HEK293 (cell line): ENCODE measurements around the gene C3.

Experiments
- KLF1 ChIP-seq: fragments of 450-650 bp; formaldehyde crosslinking; IDR thresholded peaks from 2 replicates; pipeline ENCODE4 v1.5.1; 2016; ENCODE audit warnings: missing biosample characterization, missing genetic modification characterization
- ZNF184 ChIP-seq: fragments of 450-650 bp; IDR thresholded peaks from 2 replicates; pipeline ENCODE4 v1.5.1; 2018; ENCODE audit warnings: missing biosample characterization, mild to moderate bottlenecking, missing genetic modification characterization
- ZNF324 ChIP-seq: fragments of 450-650 bp; formaldehyde crosslinking; IDR thresholded peaks from 2 replicates; pipeline ENCODE4 v1.5.1; 2016; ENCODE audit warnings: missing biosample characterization, missing genetic modification characterization
- ZNF423 ChIP-seq: fragments of 450-650 bp; formaldehyde crosslinking; IDR thresholded peaks from 2 replicates; pipeline ENCODE4 v1.5.1; 2016; ENCODE audit warnings: missing biosample characterization, missing genetic modification characterization
- TF ChIP-seq, protein P1 (sequence below): fragments of 450-650 bp; formaldehyde crosslinking; IDR thresholded peaks from 2 replicates; pipeline ENCODE4 v1.5.1; 2016; ENCODE audit warnings: missing biosample characterization, missing genetic modification characterization
- TF ChIP-seq, protein P2 (sequence below): fragments of 450-650 bp; formaldehyde crosslinking; IDR thresholded peaks from 2 replicates; pipeline ENCODE4 v1.5.1; 2016; ENCODE audit warnings: missing biosample characterization, missing genetic modification characterization
- TF ChIP-seq, protein P3 (sequence below): fragments of 450-650 bp; formaldehyde crosslinking; IDR thresholded peaks from 2 replicates; pipeline ENCODE4 v1.5.1; 2016; ENCODE audit warnings: missing biosample characterization, missing genetic modification characterization
- TF ChIP-seq, protein P4 (sequence below): fragments of 450-650 bp; formaldehyde crosslinking; IDR thresholded peaks from 2 replicates; pipeline ENCODE4 v1.5.1; 2016; ENCODE audit warnings: missing biosample characterization, missing genetic modification characterization

DNA sequence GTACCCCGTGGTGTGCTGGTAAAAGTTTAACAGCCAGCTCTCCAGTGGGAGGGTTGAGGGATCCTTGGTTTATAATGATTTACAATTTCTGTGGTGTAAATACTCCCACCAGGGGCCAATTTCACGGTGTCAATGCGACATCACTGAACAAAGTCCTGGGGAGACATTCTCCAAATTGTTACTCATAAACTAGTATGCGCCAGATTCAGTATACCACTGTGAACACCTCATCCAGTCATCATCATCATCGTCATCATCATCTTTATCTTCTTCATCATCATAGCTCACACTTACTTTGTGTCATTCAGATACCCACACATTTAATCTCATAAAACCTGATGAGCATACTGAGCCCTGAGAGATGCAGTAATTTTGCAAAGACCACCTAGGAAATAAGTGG is 33.3 kb downstream of the C3 start:
- TF ChIP-seq ZNF324 (no peak), ZNF184 (tag by site-specific recombination) (no peak), ZNF423 (no peak), KLF1 (tag by site-specific recombination) (no peak)
- TF ChIP-seq, protein P1, sequence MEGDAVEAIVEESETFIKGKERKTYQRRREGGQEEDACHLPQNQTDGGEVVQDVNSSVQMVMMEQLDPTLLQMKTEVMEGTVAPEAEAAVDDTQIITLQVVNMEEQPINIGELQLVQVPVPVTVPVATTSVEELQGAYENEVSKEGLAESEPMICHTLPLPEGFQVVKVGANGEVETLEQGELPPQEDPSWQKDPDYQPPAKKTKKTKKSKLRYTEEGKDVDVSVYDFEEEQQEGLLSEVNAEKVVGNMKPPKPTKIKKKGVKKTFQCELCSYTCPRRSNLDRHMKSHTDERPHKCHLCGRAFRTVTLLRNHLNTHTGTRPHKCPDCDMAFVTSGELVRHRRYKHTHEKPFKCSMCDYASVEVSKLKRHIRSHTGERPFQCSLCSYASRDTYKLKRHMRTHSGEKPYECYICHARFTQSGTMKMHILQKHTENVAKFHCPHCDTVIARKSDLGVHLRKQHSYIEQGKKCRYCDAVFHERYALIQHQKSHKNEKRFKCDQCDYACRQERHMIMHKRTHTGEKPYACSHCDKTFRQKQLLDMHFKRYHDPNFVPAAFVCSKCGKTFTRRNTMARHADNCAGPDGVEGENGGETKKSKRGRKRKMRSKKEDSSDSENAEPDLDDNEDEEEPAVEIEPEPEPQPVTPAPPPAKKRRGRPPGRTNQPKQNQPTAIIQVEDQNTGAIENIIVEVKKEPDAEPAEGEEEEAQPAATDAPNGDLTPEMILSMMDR (tag by site-specific recombination): no peak
- TF ChIP-seq, protein P2, sequence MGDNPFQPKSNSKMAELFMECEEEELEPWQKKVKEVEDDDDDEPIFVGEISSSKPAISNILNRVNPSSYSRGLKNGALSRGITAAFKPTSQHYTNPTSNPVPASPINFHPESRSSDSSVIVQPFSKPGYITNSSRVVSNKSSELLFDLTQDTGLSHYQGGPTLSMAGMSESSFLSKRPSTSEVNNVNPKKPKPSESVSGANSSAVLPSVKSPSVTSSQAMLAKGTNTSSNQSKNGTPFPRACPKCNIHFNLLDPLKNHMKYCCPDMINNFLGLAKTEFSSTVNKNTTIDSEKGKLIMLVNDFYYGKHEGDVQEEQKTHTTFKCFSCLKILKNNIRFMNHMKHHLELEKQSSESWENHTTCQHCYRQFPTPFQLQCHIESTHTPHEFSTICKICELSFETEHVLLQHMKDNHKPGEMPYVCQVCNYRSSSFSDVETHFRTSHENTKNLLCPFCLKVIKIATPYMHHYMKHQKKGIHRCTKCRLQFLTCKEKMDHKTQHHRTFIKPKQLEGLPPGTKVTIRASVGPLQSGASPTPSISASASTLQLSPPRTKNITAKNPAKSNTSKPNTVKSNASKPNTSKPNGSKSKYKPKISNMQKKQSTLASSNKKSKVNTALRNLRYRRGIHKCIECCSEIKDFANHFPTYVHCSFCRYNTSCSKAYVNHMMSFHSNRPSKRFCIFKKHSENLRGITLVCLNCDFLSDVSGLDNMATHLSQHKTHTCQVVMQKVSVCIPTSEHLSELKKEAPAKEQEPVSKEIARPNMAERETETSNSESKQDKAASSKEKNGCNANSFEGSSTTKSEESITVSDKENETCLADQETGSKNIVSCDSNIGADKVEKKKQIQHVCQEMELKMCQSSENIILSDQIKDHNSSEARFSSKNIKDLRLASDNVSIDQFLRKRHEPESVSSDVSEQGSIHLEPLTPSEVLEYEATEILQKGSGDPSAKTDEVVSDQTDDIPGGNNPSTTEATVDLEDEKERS (tag by site-specific recombination): no peak
- TF ChIP-seq, protein P3, sequence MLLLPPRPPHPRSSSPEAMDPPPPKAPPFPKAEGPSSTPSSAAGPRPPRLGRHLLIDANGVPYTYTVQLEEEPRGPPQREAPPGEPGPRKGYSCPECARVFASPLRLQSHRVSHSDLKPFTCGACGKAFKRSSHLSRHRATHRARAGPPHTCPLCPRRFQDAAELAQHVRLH (tag by site-specific recombination): no peak
- TF ChIP-seq, protein P4, sequence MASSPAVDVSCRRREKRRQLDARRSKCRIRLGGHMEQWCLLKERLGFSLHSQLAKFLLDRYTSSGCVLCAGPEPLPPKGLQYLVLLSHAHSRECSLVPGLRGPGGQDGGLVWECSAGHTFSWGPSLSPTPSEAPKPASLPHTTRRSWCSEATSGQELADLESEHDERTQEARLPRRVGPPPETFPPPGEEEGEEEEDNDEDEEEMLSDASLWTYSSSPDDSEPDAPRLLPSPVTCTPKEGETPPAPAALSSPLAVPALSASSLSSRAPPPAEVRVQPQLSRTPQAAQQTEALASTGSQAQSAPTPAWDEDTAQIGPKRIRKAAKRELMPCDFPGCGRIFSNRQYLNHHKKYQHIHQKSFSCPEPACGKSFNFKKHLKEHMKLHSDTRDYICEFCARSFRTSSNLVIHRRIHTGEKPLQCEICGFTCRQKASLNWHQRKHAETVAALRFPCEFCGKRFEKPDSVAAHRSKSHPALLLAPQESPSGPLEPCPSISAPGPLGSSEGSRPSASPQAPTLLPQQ: no peak
